Measurements from ENCODE around the gene KRTAP4-8.
"Not testable (repeated sequence)": the region's sequence is repeated elsewhere in the genome, so short reads cannot be mapped to it uniquely, and the experiment has no call there.

The KRTAP4-8 gene

DNA sequence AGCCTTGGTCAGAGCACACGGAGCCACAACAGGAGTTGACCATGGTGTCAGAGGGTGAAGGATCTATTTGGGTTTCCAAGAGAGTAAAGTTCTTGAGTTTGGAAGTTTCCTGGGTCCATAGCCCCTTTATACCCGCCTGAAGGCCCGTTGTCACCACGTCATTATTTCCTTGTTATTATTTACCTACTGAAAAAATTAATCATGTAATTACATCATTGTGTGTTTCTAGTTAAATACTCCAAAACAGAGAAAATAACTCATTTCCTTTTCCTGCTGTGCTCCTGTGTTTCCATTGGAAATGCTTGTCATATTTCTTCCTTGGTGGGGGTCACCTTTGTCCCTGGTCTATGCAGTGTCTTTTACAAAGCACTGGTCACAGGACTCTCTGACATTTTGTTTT, at the start of gene KRTAP4-8:
Gene KRTAP4-8 (minus strand): TSS at position 101 of the 400 bp plus-strand sequence. CDS start 58 bp downstream, at position 43.
- DNase-seq: no peak

DNA sequence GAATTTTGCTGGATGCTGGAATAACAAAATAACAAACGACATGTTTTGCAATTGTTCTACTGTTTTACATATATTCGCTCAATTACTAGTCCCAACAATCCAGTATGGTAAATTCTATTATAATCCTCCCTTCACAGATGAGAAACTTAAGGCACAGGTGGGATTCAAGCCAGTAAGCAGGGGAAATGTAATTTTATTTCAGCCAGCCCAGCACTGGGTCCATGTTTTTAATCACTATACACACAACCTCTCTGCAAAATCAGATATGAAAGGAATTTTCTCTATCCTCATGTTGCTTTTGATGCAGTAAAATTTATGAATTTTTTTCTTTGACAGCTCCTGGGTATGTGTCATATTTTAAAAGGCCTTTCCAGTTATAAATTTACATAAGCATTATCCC, 47.3 kb upstream of the KRTAP4-8 start:
- no peak for DNase-seq

DNA sequence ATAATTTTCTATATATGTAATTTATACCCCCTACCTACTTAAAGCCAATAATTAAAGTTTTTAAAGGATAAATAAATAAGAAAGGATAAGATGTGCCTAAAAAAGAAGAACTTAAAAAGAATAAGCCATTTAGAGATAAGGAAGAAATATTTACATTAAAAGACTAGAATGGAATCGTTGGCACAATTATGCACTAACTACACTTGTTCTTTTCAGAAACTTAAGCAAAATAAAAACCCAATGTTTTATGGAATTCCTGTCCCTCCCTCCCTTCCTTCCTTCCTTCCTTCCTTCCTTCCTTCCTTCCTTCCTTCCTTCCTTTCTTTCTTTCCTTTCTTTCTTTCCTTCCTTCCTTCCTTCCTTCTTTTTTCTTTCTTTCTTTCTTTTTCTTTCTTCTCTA, 46.9 kb upstream of the KRTAP4-8 start:
- no peak for DNase-seq

DNA sequence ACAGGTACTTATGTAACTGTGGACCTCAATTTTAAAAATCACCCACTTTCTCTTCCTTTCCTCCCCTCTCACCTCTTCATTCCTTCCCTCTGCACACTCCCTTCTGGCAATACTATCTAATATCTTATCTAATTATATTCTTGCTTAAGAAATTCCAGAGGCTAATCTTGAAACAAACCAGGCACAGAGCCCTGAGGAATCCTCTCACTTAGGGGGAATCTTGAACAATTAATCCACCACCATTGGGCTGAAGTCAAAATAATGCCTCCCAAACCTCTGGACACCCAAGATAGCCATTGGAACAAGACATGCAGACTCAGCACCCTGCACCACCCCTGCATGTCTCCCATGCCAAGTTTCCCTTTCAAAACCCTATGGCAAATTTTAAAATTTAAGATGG, 43.4 kb upstream of the KRTAP4-8 start:
- DNase-seq: no peak

DNA sequence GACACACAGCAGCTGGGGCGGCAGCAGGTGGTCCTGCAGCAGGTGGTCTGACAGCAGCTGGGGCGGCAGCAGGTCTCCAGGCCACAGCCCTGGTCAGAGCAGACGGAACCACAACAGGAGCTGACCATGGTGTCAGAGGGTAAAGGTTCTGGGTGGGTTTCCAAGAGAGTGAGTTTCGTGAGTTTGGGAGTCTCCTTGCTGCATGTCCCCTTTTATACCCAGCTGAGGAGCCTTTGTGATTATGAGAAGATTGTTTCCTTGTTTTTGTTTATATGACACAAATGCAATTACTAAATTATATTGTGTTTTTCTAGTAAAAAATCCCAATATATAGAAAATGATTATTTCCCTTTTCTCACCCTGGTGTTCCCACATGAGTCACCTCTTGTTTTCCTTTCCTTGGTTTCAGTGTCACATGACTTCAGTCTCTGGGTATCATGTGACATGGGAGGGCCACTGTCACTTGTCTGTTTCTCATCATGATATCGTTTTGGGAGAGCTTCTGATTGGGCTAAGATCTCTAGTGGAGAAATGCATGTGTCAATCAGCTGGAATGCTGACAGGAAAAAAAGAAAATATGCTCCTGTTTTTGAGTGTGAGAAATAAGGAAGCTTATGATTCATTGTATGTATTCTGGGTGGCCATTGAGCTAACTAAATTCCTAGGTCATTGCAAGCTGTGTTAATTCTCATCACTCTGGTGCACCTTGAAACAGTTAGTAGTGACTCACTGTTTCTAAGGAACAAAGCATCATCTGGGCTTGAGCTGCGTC, 42.6 kb upstream of the KRTAP4-8 start, which contains the start of gene KRTAP4-6:
Gene KRTAP4-6 (minus strand): TSS at position 185 of the 772 bp plus-strand sequence. CDS start 57 bp downstream, at position 128.
- DNase-seq: no peak

DNA sequence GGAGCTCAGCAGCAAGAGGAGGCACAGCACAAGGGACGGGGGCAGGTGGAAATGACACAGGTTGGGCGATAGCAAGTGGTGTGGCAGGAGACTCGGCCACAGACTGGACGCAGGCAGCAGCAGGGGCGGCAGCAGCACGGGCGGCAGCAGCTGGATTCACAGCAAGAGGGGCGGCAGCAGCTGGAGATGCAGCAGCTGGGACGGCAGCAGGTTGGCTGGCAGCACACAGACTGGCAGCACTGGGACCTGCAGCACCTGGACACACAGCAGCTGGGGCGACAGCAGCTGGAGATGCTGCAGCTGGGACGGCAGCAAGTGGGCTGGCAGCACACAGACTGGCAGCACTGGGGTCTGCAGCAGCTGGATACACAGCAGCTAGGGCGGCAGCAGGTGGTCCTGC, 41.9 kb upstream of the KRTAP4-8 start:
- not testable (repeated sequence) for DNase-seq

DNA sequence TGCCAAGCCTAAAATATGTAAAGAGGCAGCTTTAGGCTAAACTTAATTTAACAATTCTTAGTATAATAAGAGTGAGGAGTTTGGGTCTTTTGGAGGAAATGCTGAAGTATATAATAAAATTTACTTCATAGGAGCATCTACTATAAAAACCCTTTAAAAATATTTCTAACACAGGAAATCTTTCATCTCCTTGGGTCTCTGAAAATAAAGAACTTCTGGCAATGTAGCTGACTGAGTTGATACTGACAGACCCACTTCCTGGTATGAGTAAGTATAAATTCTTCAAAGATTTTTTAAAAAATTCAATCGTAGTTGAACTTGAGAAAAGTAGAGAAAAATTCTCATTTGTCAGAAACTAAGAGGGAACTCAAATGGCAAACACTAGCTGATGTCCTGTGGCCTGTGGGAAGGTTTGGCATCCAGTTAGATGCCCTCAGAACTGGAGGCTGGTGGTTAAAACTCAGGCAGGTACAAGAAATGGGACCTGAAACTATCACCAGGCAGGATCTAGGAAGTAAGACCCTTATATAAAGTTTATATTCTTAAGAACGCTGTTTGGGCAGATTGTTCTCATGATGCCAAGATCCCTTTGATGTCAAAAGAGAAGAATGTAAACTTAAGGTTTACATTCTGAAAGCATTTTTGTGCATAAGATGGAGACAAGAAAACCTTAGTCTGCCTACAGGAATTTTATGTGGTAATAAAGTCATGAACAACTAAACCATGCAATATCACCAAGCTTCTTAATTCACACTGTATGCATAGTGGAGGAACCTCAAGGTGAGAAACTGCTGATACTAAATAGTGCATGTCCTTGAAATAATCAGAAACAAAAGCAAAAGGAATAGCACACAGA, 36.2 kb upstream of the KRTAP4-8 start:
- no peak for DNase-seq

DNA sequence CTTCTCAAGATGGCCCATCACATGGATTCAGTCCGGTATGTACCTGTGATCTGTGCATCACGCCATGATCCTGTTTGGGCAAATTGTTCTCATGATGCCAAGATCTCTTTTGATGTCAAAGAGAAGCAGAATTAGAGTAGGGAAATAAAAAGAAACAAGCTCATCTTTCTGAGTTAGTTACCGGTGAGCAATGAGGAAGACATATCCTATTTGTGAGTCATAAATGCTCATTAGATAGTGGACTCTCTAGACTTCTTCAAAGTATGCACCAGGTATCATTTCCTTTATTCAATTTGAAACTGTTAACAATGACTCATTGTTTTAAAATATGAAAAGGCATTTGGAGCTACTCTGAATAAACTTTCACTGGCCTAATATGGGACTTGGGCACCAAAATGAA, 34.0 kb upstream of the KRTAP4-8 start:
- no peak for DNase-seq

DNA sequence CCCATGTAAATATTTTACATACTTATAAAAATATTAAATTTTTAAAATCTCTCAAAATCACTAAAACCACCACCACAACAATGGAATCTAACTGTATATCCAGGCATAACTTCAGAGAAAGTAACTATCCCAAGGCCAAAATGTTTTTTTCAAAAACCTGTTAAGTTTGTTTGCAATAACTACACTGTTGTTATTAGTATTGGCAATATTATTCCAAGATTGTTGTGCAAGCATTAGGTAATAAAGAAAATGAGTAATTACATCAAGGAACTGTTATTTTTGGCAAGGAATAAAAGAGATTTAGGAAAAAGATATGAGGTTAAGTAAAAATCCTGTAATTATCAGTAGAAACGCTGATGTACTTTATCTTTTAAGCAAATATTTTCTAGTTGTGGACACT, 29.4 kb upstream of the KRTAP4-8 start:
- no peak for DNase-seq

DNA sequence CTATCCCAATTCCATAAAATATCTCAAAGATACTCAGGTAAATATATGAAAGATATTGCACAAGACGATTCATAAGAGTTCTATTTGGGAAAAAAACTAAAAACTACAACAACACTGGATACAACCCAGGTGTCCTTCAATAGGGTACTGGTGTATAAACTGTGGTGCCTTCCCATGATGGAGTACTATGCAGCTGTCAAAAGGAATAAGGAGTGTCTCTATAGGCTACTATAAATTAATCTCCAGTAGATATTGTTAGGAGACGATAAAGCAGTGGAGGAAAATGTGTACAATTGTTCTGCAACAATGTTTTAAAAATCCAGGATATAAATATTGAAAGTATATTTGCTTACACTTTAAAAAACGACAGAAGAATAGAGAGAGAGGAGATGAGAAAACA, 28.5 kb upstream of the KRTAP4-8 start:
- DNase-seq: no peak

DNA sequence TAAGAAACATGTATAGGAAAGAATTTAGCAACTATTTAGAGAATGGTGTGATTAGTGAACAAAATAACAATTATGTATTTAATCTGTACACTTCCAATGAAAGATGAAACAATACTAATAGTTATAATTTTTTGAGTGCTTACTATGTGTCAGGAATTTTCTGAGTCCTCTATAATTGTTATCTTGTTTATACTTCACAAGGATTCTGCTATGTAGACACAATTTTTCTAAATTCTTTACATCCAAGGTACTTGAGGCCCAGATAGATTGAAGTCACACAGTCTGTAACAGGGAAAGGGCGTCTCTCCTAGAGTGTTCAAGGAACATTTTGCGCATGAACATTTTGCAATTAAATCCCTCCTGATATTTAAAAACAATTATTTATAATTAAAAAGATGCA, 27.1 kb upstream of the KRTAP4-8 start:
- no peak for DNase-seq

DNA sequence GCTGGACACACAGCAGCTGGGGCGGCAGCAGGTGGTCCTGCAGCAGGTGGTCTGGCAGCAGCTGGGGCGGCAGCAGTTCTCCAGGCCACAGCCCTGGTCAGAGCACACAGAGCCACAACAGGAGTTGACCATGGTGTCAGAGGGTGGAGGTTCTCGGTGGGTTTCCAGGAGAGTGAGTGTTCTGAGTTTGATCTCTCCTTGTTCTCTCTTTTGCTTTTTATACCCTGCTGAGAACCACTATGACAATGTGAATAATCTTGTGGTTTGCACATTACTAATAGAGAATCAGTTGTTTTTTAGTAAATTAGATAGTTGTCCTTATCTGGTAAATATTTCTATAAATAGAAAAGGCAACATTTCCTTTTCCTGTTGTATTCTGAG, 26.0 kb upstream of the KRTAP4-8 start, which contains the start of gene KRTAP4-12:
Gene KRTAP4-12 (minus strand): TSS at position 192 of the 381 bp plus-strand sequence. CDS start 60 bp downstream, at position 132.
- DNase-seq: not testable (repeated sequence)

DNA sequence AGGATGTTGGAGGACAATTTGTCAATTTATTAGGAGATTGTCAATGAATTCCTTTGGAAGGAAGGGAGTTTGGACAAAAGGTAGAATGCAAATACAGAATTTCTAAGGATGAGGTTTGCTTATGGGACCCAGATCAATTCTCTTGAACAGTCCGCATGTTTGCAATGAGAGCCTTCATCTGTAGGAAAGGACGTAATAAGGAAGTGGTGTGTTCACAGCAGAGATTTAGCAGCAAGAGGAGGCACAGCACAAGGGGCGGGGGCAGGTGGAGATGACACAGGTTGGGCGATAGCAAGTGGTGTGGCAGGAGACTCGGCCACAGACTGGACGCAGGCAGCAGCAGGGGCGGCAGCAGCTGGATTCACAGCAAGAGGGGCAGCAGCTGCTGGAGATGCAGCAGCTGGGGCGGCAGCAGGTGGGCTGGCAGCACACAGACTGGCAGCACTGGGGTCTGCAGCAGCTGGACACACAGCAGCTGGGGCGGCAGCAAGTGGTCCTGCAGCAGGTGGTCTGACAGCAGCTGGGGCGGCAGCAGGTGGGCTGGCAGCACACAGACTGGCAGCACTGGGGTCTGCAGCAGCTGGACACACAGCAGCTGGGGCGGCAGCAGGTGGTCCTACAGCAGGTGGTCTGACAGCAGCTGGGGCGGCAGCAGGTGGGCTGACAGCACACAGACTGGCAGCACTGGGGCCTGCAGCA, 25.5 kb upstream of the KRTAP4-8 start:
- DNase-seq: not testable (repeated sequence)

DNA sequence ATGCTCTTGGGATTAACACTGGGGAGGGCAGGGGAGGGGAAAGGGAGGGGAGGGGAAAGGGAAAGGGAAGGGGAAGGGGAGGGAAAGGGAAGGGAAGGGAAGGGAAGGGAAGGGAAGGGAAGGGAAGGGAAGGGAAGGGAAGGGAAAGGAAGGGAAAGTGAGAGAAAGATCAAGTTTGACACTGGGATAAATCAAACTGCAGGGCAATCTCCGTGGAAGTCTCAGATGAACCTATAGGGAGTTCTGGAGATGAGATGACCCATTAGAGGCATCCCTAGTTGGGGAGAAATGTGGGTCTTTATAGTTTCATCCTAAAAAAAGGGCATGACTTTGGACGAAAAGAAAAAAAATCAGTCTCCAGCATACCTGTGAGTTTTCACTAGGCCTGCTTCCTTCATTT, 23.8 kb upstream of the KRTAP4-8 start:
- DNase-seq: no peak

DNA sequence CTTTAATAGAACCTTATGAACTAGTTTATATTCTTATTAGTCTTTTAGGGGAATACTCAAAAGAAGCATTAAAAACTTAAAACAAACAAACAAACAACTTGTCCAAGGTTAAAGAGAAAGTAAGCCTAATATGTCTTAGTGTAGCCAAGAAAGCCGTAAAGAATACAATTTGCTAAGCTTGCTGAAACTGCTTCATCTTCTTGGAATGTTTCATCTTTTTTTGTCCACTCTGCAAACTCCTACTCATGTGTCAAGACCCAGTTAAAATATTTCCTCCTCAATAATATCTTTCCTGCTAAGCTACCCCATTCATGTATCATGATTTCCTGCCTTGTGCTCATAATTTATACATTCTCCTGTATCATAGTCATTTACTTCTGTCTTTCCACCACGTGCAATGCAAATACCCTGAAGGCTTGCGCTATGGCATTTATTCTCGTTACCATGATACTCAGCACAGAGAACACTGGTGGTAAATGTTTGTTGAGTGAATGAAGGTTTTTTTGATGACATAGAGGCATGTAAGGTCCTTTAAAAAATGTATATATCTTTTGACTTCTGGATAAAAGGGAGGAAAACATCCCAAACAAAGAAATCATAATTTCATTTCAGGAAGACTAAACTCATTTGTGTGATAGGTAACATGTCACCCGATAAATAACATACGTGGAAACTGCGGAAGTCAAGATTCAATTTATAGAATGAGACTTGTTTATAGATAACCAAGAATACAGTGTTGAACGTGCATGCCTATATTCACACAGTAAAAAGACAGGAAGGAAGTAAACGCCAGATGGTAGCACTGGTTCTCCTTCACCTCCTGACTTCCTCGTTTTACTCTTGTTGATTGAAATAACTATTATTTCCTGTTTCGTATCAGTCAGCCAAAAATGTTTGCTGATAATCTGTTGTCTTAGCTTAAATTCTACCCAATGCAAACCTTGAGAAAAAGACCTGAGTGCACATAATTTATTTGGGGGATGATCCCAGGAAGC, 22.1 kb upstream of the KRTAP4-8 start:
- peak; percentile 29 for DNase-seq

DNA sequence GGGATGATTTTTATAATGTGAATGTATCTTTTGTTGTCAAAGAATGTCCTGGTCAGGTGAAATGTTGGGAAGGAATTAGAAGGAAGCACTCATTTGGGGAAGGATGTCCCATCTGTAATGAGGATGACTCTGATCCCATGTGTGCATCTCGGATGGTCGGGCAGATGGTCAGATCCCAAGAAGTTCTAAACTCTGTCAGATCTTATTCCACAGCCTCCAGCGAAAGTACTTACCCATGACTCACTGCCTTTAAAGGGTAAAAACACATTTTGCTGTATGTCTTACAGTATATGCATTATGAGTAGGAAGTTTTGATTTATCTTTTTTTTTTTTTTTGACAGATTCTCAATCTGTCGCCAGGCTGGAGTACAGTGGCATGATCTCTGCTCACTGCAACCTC, 20.8 kb upstream of the KRTAP4-8 start:
- DNase-seq: no peak

DNA sequence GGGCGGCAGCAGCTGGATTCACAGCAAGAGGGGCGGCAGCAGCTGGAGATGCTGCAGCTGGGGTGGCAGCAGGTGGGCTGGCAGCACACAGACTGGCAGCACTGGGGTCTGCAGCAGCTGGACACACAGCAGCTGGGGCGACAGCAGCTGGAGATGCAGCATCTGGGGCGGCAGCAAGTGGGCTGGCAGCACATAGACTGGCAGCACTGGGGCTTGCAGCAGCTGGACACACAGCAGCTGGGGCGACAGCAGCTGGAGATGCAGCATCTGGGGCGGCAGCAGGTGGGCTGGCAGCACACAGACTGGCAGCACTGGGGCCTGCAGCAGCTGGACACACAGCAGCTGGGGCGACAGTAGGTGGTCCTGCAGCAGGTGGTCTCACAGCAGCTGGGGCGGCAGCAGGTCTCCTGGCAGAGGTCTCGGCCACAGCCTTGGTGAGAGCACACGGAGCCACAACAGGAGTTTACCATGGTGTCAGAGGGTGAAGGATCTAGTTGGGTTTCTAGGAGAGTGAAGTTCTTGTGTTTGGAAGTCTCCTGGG, 20.0 kb upstream of the KRTAP4-8 start, which contains the start of gene KRTAP4-11:
Gene KRTAP4-11 (minus strand): TSS at position 528 of the 541 bp plus-strand sequence. CDS start 58 bp downstream, at position 470.
- DNase-seq: not testable (repeated sequence)

DNA sequence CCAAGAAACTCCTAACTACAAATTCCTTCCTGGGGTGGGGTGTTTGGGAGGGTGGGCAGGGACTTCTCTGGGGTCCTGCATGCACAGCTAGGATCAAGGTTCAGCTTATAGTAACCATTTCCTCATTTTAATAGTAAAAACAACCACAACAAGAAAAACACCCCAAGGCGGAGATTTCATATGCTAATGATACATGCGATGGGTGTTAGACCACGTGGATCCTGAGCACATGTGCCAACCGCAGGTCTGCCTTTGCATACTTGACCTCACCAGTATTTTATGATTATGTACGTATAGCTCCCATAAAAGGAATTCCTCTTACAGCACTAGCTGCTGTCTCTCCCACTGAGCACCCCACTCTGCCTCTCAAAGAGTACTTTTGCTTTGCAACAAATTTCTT, 18.4 kb upstream of the KRTAP4-8 start:
- DNase-seq: no peak

DNA sequence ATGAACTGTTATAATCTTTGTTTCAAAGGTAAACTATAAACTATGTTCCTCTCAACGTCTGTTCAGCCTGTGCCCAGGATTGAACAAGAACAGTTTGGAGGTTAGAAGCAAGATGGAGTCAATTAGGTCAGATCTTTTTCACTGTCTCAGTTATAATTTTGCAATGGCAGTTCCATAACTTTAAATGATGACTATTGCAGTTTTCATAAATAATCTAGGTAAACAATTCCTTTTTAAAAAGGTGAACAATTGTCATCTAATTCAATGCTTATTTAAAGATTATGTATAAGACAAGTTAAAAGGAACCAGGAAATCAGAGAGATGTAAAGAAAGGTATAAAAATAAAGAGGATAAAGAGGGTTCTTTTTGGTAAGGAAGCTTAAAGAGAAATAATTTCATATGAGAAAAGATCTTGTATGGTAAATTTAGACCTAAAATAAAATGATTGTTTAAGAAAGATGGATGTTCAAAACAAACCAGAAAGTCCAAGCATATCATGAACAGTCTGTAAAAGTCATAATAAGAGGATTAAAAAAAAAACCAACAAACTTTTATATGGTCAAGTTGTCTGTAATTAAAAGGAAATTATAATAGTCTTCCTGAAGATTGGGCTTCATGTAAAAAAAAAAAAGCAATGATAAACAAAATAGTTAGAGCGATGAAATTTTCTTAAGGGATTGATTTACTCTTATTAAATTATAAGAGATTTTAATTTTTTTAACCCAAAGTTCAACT, 13.4 kb upstream of the KRTAP4-8 start:
- no peak for DNase-seq

DNA sequence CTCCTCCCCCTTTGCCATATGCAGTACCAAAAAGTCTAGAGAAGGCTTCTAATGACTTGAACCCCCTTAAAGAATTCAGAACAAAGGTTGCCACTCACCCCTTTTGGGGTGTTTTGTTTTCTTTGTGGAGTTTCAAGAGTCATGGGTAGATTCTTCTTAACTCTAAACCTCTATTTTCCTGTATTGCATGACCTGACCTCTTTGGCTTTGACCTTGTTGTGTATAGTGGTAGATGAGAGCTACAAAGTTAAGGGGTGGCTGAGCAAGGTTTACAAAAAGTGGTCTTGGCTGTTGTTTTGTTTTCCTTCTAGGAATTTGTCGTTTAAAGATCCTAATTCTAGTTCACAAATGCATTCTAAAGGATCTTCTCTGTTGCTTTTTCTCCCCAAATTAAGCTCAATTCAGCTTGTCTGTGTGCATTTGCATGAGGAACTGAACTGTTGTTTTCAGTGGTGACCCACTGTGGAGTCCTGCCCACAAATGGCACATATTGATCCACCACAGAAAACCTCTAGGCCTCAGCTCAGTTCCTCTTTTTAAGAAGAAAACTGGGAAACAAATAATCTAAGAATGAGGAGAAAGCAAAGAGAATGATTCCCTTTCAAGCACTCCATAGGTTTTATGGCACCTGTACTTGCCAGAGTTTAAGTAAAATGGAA, 10.9 kb upstream of the KRTAP4-8 start:
- DNase-seq: not testable (repeated sequence)
